HG02938 (cell line): ENCODE data around the gene SLC35D2.
"Not testable (repeated sequence)": the region's sequence is repeated elsewhere in the genome, so short reads cannot be mapped to it uniquely, and the experiment has no call there.

Experiments used
- ATAC-seq: cut with Tn5 transposase; IDR thresholded peaks from one replicate; pipeline ENCODE4 v1.9.1; 2021; ENCODE audit warnings: mild to moderate bottlenecking, moderate library complexity; ENCODE audit not compliant: unreplicated experiment

The SLC35D2 gene

DNA sequence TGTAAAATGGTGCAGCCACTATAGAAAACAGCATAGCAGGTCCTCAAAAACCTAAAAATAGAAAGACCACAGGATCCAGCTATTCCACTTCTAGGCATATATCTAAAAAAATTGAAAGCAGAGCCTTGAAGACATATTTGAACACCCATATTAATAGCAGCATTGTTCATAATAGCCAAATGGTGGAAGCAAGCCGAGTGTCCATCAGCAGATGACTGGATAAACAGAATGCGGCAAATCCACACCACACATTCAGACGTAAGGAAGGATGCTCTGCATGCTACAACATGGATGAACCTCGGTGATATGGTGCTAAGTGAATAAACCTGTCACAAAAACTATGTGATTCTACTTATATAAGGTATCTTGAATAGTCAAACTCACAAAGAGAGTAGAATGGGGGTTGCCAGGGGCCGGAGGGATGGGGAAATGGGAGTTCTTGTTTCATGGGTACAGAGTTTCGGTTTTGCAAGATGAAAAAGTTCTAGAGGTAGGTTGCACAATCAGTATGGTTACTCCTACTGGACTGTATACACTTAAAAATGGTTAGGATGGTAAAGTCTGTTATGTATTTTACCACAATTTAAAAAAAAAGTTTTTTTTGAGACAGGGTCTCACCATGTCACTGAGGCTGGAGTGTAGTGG, 64.5 kb downstream of the SLC35D2 start:
- no peak for ATAC-seq

DNA sequence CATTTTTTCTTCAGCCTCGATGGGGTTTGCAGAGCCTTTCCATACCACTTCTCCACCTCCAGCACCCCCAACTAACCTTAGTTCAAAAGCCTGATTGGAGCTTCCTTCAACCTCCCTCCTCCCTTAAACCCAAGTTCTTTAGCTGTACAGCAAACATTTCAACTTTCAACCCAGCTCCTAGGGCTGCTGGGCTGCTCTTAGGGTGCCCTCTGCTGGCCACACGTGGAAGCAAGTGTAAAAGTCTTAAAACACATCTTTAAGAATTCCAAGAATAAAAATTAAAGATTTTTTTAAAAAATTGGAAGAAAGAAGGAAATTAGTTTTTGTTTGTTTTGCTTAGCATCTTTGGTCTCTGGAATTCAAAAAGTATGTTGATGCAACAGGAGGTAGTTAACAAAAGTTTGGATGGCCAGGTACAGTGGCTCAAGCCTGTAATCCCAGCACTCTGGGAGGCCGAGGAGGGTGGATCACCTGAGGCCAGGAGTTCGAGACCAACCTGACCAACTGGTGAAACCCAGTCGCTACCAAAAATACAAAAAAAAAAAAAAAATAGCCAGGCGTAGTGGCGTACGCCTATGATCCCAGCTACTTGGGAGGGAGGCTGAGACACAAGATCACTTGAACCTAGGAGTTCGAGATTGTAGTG, 66.1 kb downstream of the SLC35D2 start:
- ATAC-seq, result no peak

DNA sequence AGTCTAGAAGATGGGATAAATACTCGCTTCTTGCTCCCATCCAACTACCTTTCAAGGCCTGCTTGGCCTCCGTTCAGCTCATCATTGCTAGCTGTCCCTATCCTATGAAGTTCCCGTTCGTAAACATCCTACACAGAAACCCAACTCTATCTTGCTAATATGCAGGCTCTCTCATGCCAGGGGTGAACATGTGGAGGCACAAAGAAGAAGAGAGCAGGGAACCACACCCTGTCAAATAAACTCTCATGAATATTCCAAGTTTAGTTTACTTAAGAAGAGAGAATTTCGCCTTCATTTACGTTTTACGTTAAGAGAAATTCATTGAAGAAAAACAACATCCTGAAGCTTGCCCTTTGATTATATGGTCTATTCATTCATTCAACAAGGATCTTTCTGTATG, 73.7 kb downstream of the SLC35D2 start:
- ATAC-seq, result no peak

DNA sequence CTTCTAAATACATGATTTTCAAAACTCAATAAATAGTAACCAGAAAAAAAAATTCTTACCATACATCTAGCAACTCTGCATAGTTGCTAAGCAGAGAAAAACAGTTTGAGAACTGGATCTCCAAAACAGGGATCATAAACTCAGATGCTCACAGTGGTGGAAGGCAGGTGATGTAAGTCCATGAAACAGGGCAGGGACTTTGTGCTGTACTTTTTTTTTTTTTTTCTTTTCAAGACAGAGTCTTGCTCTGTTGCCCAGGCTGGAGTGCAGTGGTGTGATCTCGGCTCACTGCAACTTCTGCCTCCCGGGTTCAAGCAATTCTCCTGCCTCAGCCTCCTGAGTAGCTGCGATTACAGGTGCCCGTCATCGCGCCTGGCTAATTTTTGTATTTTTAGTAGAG, 76.6 kb downstream of the SLC35D2 start:
- ATAC-seq, result not testable (repeated sequence)

DNA sequence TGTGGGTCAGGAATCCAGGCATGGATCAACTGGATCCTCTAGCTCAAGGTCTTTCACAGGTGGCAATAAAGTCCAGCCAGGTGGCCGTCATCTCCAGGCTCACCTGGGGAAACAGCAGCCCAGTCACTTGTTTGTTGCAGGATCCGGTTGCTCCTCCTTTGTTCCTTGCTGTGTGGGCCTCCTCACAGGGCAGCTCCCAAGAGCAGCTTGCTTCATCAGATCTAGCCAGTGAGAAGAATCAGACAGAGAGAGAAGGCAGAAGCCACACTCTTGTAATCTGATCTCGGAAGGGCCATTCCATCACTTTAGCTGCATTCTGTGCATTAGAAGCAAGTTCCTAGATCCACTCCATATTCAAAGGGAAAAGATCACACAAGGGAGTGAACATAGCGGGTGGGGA, 78.3 kb downstream of the SLC35D2 start:
- no peak for ATAC-seq

DNA sequence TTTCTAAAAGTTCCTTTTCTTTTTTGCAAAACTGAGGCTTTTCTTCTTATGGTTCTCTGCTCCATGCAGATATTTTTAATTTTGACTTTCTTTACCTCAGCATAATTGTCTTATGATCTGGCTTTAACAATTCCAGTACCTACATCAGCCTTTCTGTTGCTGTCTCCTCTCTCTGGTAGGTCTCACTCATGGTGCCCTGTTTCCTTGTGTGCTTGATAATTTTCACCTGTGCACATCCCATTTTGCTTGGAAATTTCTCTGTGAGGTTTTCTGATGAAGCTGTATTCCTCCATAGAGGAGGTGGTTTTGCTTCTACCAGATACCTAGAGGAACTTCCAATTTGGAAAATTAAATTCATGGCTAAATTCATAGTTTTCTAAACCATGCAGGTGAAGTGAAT, 79.3 kb downstream of the SLC35D2 start:
- no peak for ATAC-seq

DNA sequence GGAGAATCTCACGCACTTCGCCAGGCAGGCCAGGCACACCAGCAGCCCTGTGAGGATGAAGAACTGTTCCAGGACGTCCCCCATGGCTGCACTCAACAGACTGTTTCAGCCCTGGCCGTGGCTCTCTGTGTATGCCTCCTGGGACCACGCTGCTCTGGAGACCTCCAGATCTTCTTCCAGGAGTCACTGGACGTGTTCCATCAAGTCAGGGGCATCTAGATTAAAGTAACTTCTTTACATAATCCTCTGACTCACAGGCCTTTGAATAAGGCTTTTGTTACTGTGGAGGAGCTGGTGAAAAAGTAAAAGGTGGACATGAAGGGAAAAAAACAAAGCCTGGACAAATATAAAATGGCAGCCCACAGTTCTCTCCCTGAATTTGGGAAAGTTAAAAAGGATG, 81.5 kb downstream of the SLC35D2 start, which contains the start of gene HSD17B3:
TSS of gene HSD17B3 (minus strand) at position 156 of the 400 bp plus-strand sequence. CDS start at position 84, 72 bp downstream.
- no peak for ATAC-seq

DNA sequence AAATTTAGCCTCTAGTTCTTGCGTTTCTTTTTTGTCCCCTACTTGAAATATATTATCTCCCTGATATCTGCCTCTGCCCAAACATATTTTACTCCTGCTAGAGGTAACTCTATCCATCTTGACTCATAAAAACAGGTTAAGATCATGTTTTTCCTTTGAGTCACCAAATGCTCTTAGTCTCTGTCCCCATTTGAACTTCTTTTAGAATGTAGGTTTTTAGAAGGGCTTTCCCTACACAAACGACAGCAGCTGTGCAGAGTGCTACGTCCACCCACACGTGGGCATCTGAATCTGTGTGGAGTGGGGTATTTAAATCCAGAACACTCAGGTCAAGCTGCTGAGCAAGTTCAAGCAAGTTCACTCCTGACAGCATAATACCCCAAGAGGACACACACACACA, 83.7 kb downstream of the SLC35D2 start:
- no peak for ATAC-seq

DNA sequence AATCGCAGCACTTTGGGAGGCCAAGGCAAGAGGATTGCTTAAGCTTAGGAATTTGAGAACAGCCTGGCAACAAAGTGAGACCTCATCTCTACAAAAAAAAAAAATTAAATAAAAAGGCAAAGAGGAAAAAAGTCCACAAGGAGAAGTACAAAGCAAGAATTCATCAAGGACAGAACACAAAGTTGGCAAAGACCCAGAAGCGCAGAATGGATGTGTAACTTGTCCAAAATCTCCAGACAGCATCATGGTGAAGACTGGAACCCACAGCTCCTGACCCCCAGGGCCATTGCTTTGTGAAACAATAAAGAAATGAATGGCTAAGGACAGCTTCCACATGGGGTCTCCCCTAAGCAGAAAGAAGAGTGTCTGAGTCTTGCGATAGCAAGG, 89.4 kb downstream of the SLC35D2 start:
- no peak for ATAC-seq

DNA sequence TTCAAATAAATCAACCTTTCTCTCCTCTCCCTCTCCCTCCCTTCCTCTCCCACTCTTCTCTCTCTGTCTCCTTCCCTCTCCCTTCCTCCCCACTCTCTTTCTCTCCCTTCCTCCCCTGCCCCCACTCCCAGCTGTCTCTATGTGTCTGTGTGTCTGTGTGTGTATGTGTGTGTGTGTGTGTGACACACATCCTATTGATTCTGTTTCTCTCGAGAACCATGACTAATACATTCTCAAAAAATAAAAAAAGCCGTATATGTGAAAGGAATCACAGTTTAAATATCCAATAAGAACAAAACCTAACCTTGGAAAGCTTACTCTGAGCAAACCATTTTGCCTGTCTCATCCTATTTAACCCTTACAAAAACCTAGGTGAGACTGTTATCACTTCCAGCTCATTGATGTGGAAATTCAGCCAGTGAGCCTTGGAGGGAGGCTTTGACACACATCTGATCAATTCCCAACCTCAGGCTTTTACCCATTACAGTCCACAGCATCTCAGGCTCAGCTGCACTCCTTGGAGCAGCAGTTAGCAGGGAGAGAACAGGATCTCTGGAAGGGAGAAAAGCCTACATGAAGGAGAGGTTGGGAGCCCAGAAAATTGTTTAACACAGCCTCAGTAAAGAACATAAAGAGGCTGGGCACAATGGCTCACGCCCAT, 89.9 kb downstream of the SLC35D2 start:
- no peak for ATAC-seq

DNA sequence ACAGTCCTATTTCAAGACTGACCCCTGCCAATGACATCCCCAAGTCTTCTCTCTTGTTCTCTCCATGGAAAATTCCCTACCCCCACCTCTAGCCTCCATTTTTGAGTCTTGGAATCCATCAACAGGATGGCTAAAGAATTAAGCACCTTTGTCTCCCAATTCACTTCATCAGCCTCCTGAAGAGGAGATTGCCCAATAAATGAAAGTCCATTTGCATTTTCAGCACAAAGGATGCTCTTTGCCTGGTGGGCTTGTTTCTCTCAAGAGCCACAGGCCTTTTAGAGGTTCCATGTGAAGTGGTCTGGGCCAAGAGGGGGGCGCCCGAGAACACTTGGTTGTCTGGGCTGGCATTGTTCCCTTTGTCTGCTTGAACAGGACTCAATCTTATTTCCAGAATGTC, 94.1 kb downstream of the SLC35D2 start:
- no peak for ATAC-seq

DNA sequence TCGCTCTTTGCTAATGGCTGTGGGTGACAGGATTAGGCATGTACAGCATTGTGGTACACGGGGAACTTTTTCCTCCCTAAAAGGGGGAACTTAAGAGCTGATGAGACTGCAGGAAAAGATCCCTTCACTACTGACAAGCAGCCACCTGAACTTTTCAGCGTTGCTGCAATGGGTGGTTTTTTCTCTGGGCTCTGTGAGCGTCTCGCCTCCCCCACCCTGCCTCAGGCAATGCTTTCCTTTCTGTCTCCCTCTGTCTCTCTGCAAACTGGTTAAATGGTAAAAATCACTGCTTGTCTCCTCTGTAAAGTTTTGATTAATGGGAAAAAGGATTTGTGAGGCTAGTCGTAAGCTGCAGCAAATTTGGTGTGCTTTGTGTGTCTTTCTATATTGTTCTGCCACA, 101.9 kb downstream of the SLC35D2 start:
- no peak for ATAC-seq

DNA sequence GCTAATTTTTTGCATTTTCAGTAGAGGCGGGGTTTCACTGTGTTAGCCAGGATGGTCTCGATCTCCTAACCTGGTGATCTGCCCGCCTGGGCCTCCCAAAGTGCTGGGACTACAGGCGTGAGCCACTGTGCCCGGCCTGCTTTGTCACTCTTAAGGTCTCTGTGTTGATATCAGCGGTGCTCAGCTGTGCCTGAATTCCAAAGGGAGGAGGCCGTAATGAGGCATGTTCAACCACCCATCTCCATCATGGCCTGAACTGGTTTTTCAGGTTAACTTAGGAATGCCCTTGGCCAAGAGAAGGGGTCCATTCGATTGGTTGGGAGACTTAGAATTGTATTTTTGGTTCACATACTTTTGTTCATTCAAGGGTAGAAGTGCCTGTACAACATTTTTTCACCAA, 103.6 kb downstream of the SLC35D2 start:
- no peak for ATAC-seq

DNA sequence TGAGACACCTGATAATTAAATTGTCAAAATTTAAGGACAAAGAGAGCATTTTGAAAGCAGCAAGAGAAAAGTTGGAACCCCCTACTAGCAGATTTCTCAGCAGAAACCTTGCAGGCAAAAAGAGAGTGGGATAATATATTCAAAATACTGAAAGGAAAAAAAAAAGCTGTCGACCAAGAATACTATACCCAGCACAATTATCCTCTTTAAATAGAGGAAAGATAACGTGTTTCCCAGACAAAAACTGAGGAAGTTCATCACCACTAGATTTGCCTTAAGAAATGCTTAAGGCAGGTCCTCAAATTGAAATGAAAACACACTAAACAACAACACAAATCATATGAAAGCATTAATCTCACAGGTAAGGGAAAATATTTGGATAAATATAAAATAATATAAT, 108.6 kb downstream of the SLC35D2 start:
- ATAC-seq, result no peak
